BE2C (cell line): Measurements from ENCODE around the gene OPCML.

Experiments used
- DNase-seq: peaks from one replicate; pipeline ENCODE4 v3.0.0-alpha.2; 2020
- H3K27me3 ChIP-seq: fragments of 250-450 bp; sonication (Bioruptor Pico); 2 replicates; pipeline ENCODE4 v1.5.1; 2020; ENCODE audit warnings: mild to moderate bottlenecking
- H3K36me3 ChIP-seq: fragments of 250-450 bp; sonication (Bioruptor Pico); 2 replicates; pipeline ENCODE4 v1.5.1; 2020; ENCODE audit warnings: mild to moderate bottlenecking
- H3K4me1 ChIP-seq: fragments of 250-450 bp; sonication (Bioruptor Pico); 2 replicates; pipeline ENCODE4 v1.5.1; 2020
- H3K4me3 ChIP-seq: 2 replicates; pipeline ENCODE4 v1.5.1; 2011; ENCODE audit warnings: low read depth, low read length
- H3K9me3 ChIP-seq: fragments of 250-450 bp; sonication (Bioruptor Pico); 2 replicates; pipeline ENCODE4 v1.5.1; 2020
- TF ChIP-seq, protein P1 (sequence below): IDR thresholded peaks from 2 replicates; pipeline ENCODE4 v1.5.1; 2012; ENCODE audit warnings: mild to moderate bottlenecking, low read depth, low read length

The OPCML gene

DNA sequence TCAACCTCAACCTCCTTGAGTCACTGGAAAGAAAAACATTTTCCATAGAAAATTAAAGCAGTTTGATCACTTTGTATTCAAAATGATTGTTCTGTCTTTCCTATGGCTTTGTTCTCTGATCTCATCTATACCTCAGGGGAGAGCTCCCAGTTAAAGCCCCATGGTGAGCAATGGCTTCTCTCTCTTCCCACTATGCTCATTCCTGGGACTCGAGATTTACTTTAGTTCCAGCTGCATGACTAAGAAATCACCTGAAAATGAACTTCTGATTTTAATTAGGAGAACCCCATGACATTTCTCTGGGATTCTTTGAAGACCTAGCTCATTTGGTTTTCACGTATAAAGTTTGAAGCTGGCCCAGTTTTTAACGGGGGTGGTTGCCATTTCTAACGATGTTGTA, 921.5 kb downstream of the OPCML start:
- no peaks in the 10 kb centered on the region for H3K4me1 ChIP-seq
- TF ChIP-seq, protein P1, sequence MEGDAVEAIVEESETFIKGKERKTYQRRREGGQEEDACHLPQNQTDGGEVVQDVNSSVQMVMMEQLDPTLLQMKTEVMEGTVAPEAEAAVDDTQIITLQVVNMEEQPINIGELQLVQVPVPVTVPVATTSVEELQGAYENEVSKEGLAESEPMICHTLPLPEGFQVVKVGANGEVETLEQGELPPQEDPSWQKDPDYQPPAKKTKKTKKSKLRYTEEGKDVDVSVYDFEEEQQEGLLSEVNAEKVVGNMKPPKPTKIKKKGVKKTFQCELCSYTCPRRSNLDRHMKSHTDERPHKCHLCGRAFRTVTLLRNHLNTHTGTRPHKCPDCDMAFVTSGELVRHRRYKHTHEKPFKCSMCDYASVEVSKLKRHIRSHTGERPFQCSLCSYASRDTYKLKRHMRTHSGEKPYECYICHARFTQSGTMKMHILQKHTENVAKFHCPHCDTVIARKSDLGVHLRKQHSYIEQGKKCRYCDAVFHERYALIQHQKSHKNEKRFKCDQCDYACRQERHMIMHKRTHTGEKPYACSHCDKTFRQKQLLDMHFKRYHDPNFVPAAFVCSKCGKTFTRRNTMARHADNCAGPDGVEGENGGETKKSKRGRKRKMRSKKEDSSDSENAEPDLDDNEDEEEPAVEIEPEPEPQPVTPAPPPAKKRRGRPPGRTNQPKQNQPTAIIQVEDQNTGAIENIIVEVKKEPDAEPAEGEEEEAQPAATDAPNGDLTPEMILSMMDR = no peak
- H3K9me3 ChIP-seq = no peaks in the 10 kb centered on the region; the same call in 1 of the 2 replicates
- H3K27me3 ChIP-seq = no peaks in the 10 kb centered on the region
- no peak overlapping the region for H3K4me3 ChIP-seq
- no peak for DNase-seq
- H3K36me3 ChIP-seq = no peaks in the 10 kb centered on the region

DNA sequence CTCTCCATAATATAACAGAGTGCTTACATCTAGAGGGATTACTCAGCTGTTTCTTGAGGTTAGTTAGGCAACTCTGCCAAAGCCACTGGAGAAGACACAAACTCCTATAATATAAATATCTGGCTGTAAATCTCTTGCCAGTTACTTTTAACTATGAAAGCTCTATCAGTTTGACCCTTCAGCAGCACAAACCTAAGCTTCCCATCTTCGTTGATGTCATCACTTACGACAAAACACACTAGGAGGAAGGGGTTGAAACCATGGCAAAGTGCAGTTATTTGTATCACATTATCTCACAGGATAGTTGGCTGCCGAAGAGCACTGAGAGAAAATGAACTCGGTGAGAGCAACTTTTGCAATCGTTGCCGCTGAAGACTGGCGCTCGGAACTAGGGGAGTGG, 922.1 kb downstream of the OPCML start:
- TF ChIP-seq, protein P1 = no peak
- no peak overlapping the region for H3K4me3 ChIP-seq
- DNase-seq = no peak
- no peaks in the 10 kb centered on the region for H3K27me3 ChIP-seq
- no peaks in the 10 kb centered on the region for H3K36me3 ChIP-seq
- H3K4me1 ChIP-seq = no peaks in the 10 kb centered on the region
- no peaks in the 10 kb centered on the region; the same call in 1 of the 2 replicates for H3K9me3 ChIP-seq

DNA sequence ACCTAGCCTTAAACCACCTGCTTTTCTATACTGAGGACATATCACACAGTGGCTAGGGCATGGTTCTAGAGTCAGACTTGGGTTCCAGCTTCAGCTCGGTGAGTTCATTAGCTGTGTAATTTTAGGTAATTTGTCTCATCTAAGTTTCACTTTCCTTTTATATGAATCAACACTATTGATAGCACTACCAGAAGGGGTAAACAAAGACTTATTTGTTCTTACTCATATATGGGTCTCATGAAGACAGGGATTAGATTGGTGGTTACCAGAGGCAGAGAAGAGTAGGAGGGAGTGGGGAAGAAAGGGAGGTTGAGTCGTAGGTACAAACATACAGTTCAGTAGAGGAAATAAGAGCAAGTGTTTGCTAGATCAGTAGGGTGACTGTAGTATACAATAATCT, 924.7 kb downstream of the OPCML start:
- no peaks in the 10 kb centered on the region; the same call in 1 of the 2 replicates for H3K9me3 ChIP-seq
- DNase-seq = no peak
- H3K36me3 ChIP-seq = no peaks in the 10 kb centered on the region
- H3K4me1 ChIP-seq = no peaks in the 10 kb centered on the region
- TF ChIP-seq, protein P1 = no peak
- H3K4me3 ChIP-seq = no peak overlapping the region
- H3K27me3 ChIP-seq = no peaks in the 10 kb centered on the region

DNA sequence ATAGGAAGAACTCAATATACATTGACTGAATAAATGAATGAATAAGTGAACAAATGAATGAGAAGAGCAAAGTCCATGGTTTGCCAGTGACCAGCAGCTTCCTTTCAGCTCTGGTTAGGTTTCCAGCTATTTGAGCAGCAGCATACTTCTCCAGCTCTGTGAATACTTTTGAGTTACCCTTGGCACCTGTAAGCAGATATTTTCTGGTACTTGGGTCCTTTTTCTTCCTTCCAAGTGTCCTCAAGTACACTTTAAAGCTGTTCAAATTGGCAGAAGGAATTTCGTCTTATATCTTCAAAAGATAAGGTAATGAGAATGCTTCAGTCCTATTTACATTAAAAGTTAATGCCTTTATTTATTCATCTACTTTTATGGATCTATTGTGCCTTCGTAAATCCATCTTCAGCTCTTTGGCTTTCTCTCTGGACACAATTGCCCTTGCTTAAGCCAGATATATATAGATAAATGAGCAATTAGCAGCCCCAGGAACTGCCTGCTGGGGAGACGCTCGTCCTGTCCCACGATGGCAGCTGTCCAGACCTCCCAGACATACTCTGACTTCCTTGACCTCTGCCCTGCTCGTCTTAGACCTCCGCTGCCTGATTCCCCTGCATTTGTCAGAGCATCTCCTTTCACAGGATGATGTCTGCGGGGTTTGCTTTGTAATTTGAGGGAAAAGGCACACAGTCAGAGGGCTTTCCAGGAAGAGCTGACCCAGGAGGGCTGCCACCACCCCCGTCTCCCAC, 926.3 kb downstream of the OPCML start:
- Histone ChIP-seq H3K9me3 (no peaks in the 10 kb centered on the region; the same call in 1 of the 2 replicates), H3K4me3 (no peak overlapping the region), H3K4me1 (no peaks in the 10 kb centered on the region), H3K27me3 (no peaks in the 10 kb centered on the region), H3K36me3 (no peaks in the 10 kb centered on the region)
- TF ChIP-seq, protein P1 = no peak
- DNase-seq = no peak

DNA sequence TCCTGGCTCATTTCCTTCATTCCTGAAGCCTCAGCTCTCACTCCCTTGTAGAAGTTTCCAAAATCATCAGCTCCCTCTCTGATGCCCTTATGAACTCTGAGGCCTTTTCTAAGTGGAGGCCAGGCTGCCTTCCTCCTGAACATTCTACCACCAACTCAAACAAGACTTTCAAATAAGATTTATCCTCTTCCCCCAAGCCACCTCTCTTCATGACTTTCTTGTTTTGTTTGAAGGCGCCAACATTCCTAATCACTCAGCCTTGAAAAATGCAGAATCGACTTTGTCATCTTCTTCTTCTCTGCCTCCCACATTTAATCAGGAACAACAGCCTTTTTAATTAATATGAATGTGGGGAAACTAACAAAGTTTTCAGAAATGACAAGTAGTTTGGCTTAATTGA, 927.9 kb downstream of the OPCML start:
- H3K9me3 ChIP-seq = no peaks in the 10 kb centered on the region; the same call in 1 of the 2 replicates

DNA sequence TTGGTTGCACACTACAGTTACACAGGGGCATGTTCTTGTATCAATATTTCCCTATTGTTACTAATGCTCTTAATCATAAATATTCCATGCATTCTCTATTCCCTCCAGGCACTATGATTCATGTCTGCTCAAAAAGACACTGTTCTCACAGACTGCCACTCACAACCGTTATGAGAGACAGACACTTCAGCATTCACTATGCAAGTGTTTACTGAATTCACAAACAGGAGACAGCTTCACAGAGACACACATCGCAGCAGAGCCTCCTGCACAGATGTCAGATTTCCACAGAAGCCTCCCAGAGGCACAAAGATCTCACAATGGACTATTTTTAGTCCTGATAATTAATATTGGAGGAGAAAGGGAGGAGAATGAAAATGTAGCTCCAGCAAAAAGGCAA, 930.4 kb downstream of the OPCML start:
- DNase-seq = no peak
- Histone ChIP-seq H3K4me3 (no peak overlapping the region), H3K4me1 (no peaks in the 10 kb centered on the region), H3K9me3 (no peaks in the 10 kb centered on the region), H3K36me3 (no peaks in the 10 kb centered on the region), H3K27me3 (no peaks in the 10 kb centered on the region)
- TF ChIP-seq, protein P1 = no peak

More for the DNA sequence above, 927.9 kb downstream of the OPCML start:
- no peaks in the 10 kb centered on the region for H3K4me1 ChIP-seq
- no peak overlapping the region for H3K4me3 ChIP-seq
- TF ChIP-seq, protein P1 = no peak
- no peaks in the 10 kb centered on the region for H3K27me3 ChIP-seq
- DNase-seq = no peak
- no peaks in the 10 kb centered on the region for H3K36me3 ChIP-seq
